ENCODE data around the gene QSOX1.
"Not testable (repeated sequence)": the region's sequence is repeated elsewhere in the genome, so short reads cannot be mapped to it uniquely, and the experiment has no call there.

The QSOX1 gene

GRCh38 chr1:180192172-180192571, 37.5 kb downstream of the QSOX1 start:
- peak; percentile 16 for DNase-seq

- DNase-seq, result no peak
Measured at GRCh38 chr1:180193141-180194047, 38.7 kb downstream of the QSOX1 start.

- DNase-seq, result no peak
Measured at GRCh38 chr1:180194048-180194425, 39.4 kb downstream of the QSOX1 start.

GRCh38 chr1:180194546-180195207, 40.0 kb downstream of the QSOX1 start:
- peak; percentile 41 for DNase-seq

GRCh38 chr1:180195401-180195800, 40.7 kb downstream of the QSOX1 start:
- no peak for DNase-seq

- DNase-seq, result no peak
Measured at GRCh38 chr1:180195916-180196315, 41.2 kb downstream of the QSOX1 start.

- no peak for DNase-seq
Measured at GRCh38 chr1:180196436-180197003, 41.9 kb downstream of the QSOX1 start.

- DNase-seq, result no peak
Measured at GRCh38 chr1:180197231-180197630, 42.6 kb downstream of the QSOX1 start.

- DNase-seq, result no peak
Measured at GRCh38 chr1:180198196-180198595, 43.5 kb downstream of the QSOX1 start.

- no peak for DNase-seq
Measured at GRCh38 chr1:180198611-180199010, 43.9 kb downstream of the QSOX1 start.

- no peak for DNase-seq
Measured at GRCh38 chr1:180199018-180199417, 44.3 kb downstream of the QSOX1 start.

GRCh38 chr1:180201451-180202200, 47.0 kb downstream of the QSOX1 start:
- no peak for DNase-seq

- not testable (repeated sequence) for DNase-seq
Measured at GRCh38 chr1:180202588-180202987, 47.9 kb downstream of the QSOX1 start.

- DNase-seq, result no peak
Measured at GRCh38 chr1:180204231-180204630, 49.6 kb downstream of the QSOX1 start.

- DNase-seq, result no peak
Measured at GRCh38 chr1:180206581-180206980, 51.9 kb downstream of the QSOX1 start.

- DNase-seq, result no peak
Measured at GRCh38 chr1:180208264-180208663, 53.6 kb downstream of the QSOX1 start.

- DNase-seq, result no peak
Measured at GRCh38 chr1:180210008-180210620, 55.4 kb downstream of the QSOX1 start.

GRCh38 chr1:180211156-180211859, 56.6 kb downstream of the QSOX1 start:
- no peak for DNase-seq

GRCh38 chr1:180211860-180212229, 57.2 kb downstream of the QSOX1 start:
- no peak for DNase-seq

- DNase-seq, result peak; percentile 39
Measured at GRCh38 chr1:180213401-180214170, 58.9 kb downstream of the QSOX1 start.
